ENCODE results near the gene SEC24B. TPM values are rescaled to one million over a fixed set of nuclear protein-coding genes. Genes with fewer than 3 reads are reported as not detected.

Gene SEC24B
- total and polyA plus RNA-seq, 4 donors = 7.3 to 40.8 (median 24.7) TPM

DNA sequence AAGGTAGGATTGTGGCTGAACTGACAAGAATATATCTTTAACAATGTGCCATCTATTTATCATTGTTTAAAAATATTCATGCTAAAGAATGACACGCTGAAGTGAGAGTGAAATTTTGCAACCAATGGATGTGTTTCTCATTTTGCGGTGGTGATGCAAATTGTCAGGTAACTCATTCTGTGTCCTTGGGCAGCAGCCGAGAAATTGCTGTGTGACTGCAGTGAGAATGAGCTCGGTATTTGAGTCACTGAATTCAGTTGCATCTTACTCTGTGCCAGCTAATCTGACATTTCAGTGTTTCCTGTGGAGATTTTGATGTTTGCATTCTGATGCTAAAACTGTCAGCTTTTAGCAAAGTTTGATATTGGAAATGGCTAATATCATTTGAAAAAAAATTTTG, 154.6 kb downstream of the SEC24B start:
- H3K4me3 ChIP-seq (ENCODE audit: low read length in 2 of 2) = no peak overlapping the region
- no peak overlapping the region for H3K27ac ChIP-seq (ENCODE audit: low read depth in 1 of 2, low read length in 2 of 2)
- 77 to 83% methylated on average over 4 of the region's 4 CpGs for WGBS, 2 donors
- H3K4me1 ChIP-seq (ENCODE audit: control insufficient read depth in 1 of 2, insufficient read depth in 2 of 2, low read length in 2 of 2) = no peaks in the 10 kb centered on the region
- H3K9me3 ChIP-seq (ENCODE audit: control insufficient read depth, low read length) = no peaks in the 10 kb centered on the region
- intact Hi-C loops (cut with DNase I) = no loop called here
- no peaks in the 10 kb centered on the region for H3K36me3 ChIP-seq (ENCODE audit: control insufficient read depth in 1 of 2, insufficient read depth in 2 of 2, low read length in 1 of 2)
- ATAC-seq (ENCODE audit: low FRiP score) = no peak
- no peaks in the 10 kb centered on the region for H3K27me3 ChIP-seq (ENCODE audit: control insufficient read depth in 1 of 2, insufficient read depth in 2 of 2, low read length in 1 of 2)
- DNase-seq = no peak

DNA sequence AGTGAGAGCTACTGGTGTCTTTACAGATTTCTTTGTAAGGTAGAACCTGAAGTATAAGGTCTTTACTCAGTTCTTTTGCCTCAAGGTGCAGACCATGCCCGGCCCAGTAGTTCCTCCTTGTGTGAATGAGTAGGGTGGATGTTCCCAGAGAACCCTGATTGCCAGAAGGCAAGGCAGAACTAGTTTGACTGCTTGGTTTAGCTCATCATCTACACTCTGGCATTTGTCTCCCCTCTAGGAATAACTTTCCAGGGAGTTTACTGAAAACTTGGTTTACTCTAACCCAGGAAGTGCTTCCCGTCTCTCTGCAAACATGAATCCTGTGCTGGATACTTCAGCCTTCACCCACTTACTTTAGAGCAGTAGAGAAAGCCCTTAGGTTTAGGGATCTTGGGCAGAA, 155.5 kb downstream of the SEC24B start:
- intact Hi-C loops (cut with DNase I) = no loop called here
- no peak overlapping the region for H3K4me3 ChIP-seq (ENCODE audit: low read length in 2 of 2)
- no peak for DNase-seq
- no peaks in the 10 kb centered on the region for H3K9me3 ChIP-seq (ENCODE audit: control insufficient read depth, low read length)
- H3K27ac ChIP-seq (ENCODE audit: low read depth in 1 of 2, low read length in 2 of 2) = no peak overlapping the region
- H3K4me1 ChIP-seq (ENCODE audit: control insufficient read depth in 1 of 2, insufficient read depth in 2 of 2, low read length in 2 of 2) = no peaks in the 10 kb centered on the region
- ATAC-seq (ENCODE audit: low FRiP score) = no peak
- no peaks in the 10 kb centered on the region for H3K27me3 ChIP-seq (ENCODE audit: control insufficient read depth in 1 of 2, insufficient read depth in 2 of 2, low read length in 1 of 2)
- 63 to 71% methylated on average over 2 of the region's 2 CpGs for WGBS, 2 donors
- no peaks in the 10 kb centered on the region for H3K36me3 ChIP-seq (ENCODE audit: control insufficient read depth in 1 of 2, insufficient read depth in 2 of 2, low read length in 1 of 2)

DNA sequence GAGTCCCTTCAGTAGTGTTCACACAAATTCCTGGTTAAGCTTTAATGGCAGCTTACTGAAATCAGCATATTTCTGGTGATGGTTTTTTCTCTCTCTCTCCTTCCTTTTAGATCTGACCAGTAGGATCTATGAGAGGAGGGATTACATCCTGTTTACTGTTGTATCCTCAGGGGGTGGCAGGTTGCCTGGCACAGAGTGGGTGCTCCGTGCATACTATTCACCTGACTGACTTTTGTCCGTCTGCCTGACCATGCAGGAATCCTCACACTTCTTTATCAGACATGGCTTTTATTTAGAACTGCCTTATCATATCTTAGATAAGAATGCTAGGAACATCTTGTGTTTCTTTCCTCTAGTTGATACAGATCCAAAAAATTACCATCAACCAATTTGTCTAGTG, 156.0 kb downstream of the SEC24B start:
- intact Hi-C loops (cut with DNase I) = no loop called here
- no peak for ATAC-seq (ENCODE audit: low FRiP score)

More for the DNA sequence above, 156.0 kb downstream of the SEC24B start:
- Histone ChIP-seq H3K9me3 (ENCODE audit: control insufficient read depth, low read length) (no peaks in the 10 kb centered on the region), H3K27me3 (ENCODE audit: control insufficient read depth in 1 of 2, insufficient read depth in 2 of 2, low read length in 1 of 2) (no peaks in the 10 kb centered on the region), H3K4me3 (ENCODE audit: low read length in 2 of 2) (no peak overlapping the region), H3K27ac (ENCODE audit: low read depth in 1 of 2, low read length in 2 of 2) (no peak overlapping the region), H3K4me1 (ENCODE audit: control insufficient read depth in 1 of 2, insufficient read depth in 2 of 2, low read length in 2 of 2) (no peaks in the 10 kb centered on the region), H3K36me3 (ENCODE audit: control insufficient read depth in 1 of 2, insufficient read depth in 2 of 2, low read length in 1 of 2) (no peaks in the 10 kb centered on the region)
- no peak for DNase-seq
- 68 to 71% methylated on average over 2 of the region's 2 CpGs for WGBS, 2 donors

Small RNA genes within 50 kb of the gene (microRNA-seq; reads per million reads assigned to microRNA genes)
- 0 to 1.8 reads per million in 2 donors for gene MIR576

Other genes with a start within 250 kb of the SEC24B start
- gene COL25A1, start 131.2 kb upstream of the SEC24B start, total RNA-seq = 1 to 10 TPM; 2.2 to 8.1 TPM
- gene COL25A1, start 131.2 kb upstream of the SEC24B start, polyA plus RNA-seq = under 1 TPM; 0.08 to 0.38 TPM
- 10 to 100 TPM; 12.5 to 25.6 TPM for gene MCUB, start 126.4 kb downstream of the SEC24B start, total RNA-seq
- 1 to 10 TPM; 2.7 to 4.1 TPM for gene MCUB, start 126.4 kb downstream of the SEC24B start, polyA plus RNA-seq